Ramos (cell line): ENCODE data around the gene ABHD11.

Experiments
- in situ Hi-C: fragments of 300-500 bp; cut with MboI; formaldehyde crosslinking; loops from one replicate; pipeline ENCODE4 v1.14.3; 2022; ENCODE audit warnings: low sequenced_read_pairs; ENCODE audit not compliant: unreplicated experiment

Gene ABHD11

GRCh38 chr7:73749931-73750776, 11.6 kb upstream of the ABHD11 start:
- in situ Hi-C loops: no loop called here

GRCh38 chr7:73746378-73746777, 7.8 kb upstream of the ABHD11 start:
- in situ Hi-C loops: no loop called here

GRCh38 chr7:73742753-73743641, 4.4 kb upstream of the ABHD11 start:
- in situ Hi-C loops: no loop called here

GRCh38 chr7:73742338-73742752, 3.7 kb upstream of the ABHD11 start:
- in situ Hi-C loops: no loop called here

GRCh38 chr7:73741600-73741999, 3.0 kb upstream of the ABHD11 start:
- in situ Hi-C loops: no loop called here

- in situ Hi-C loops: no loop called here
These were observed 2.2 kb upstream of the ABHD11 start for GRCh38 chr7:73740771-73741170.

GRCh38 chr7:73740212-73740611, 1.6 kb upstream of the ABHD11 start:
- in situ Hi-C loops: no loop called here

- in situ Hi-C loops: no loop called here
These were observed 775 bp upstream of the ABHD11 start for GRCh38 chr7:73739387-73739767.

- in situ Hi-C loops: no loop called here
These were observed 386 bp downstream of the ABHD11 start for GRCh38 chr7:73738220-73738611.

GRCh38 chr7:73737491-73738219, 947 bp downstream of the ABHD11 start:
- in situ Hi-C loops: no loop called here

- in situ Hi-C loops: no loop called here
These were observed 1.7 kb downstream of the ABHD11 start for GRCh38 chr7:73736885-73737284.

GRCh38 chr7:73735528-73735905, 3.1 kb downstream of the ABHD11 start:
- in situ Hi-C loops: no loop called here

- in situ Hi-C loops: loop anchor here (5.0 kb wide), 1 partner anchor 128 kb away; no protein-coding TSS in a partner anchor
These were observed 3.7 kb downstream of the ABHD11 start for GRCh38 chr7:73734619-73735527.

- in situ Hi-C loops: loop anchor here (5.0 kb wide), 1 partner anchor 125 kb away; no protein-coding TSS in a partner anchor
These were observed 6.2 kb downstream of the ABHD11 start for GRCh38 chr7:73732397-73732796.

GRCh38 chr7:73730485-73730884, 8.1 kb downstream of the ABHD11 start:
- in situ Hi-C loops: loop anchor here (5.0 kb wide), 1 partner anchor 123 kb away; no protein-coding TSS in a partner anchor

- in situ Hi-C loops: no loop called here
These were observed 10.1 kb downstream of the ABHD11 start for GRCh38 chr7:73728551-73728950.

- in situ Hi-C loops: no loop called here
These were observed 10.7 kb downstream of the ABHD11 start for GRCh38 chr7:73727952-73728351.

- in situ Hi-C loops: no loop called here
These were observed 12.5 kb downstream of the ABHD11 start for GRCh38 chr7:73726083-73726466.

- in situ Hi-C loops: no loop called here
These were observed 14.8 kb downstream of the ABHD11 start for GRCh38 chr7:73723813-73724212.
